HG03558 (cell line): Measurements from ENCODE around the gene KCNAB1.

Source experiments
- ATAC-seq: cut with Tn5 transposase; IDR thresholded peaks from one replicate; pipeline ENCODE4 v1.9.1; 2021; ENCODE audit warnings: moderate number of reproducible peaks; ENCODE audit not compliant: unreplicated experiment; ENCODE audit errors: extremely low read depth

KCNAB1 gene

GRCh38 chr3:156388497-156389448, 268.4 kb downstream of the KCNAB1 start:
- no peak for ATAC-seq

DNA sequence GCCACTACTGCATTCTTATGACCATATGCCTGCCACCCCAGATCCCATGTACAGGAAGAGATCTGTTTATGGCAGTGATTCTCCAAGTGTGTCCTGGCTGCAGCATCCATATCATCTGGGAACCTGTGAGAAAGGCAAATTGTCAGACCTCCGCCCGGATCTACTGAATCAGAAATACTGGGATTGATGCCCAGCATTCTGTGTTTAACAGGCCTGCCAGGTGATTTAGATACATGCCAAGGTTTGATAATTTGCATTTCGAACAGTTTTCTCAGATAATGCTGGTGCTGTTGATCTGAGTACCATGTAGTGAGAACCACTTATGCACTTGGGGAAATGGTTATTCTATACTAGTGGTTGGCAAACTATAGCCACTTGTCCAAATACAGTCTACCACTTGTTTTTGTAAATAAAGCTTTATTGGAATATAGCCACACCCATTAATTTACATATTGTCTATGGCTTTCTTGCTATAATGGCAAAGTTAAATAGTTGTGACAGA, 269.1 kb downstream of the KCNAB1 start:
- no peak for ATAC-seq

DNA sequence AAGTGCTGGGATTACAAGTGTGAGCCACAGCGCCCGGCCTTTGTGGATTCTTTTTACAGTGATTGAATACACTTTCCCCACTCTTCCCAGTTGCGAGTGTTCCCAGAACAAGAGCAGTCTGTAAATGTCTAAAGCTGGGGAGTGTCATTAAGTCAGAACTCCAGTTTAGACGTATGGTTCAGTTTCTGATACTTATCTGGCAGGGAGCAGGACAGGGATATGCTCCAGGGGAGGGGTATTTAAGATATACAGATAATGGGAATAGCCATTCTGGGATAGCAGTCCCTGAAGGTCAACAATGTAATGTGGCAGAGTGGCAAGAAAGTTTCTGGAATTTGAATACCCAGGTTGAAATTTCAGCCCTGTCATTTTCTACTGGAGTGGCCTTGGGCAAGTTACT, 270.5 kb downstream of the KCNAB1 start:
- no peak for ATAC-seq

GRCh38 chr3:156395961-156396710, 275.8 kb downstream of the KCNAB1 start:
- ATAC-seq, result no peak

- ATAC-seq, result no peak
Observed at GRCh38 chr3:156396851-156397250, 276.5 kb downstream of the KCNAB1 start.

DNA sequence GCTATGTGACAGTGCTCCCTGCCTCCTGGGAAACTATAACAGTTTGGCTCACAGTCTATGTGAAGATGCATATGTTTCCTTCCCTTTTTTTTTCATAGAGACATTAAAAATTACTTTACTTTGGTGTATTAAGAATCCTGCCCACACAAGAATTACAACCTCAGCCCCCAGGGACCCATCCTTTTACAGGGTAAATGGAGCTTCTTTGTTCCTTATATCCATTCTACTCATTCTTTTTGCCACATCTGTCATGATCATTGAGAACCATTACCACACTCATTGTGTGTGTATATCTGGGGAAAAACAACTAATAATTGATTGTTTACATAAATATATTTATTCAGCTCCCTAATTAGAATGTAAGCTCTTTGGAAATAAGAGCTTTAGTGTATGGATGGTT, 277.2 kb downstream of the KCNAB1 start:
- ATAC-seq, result no peak

DNA sequence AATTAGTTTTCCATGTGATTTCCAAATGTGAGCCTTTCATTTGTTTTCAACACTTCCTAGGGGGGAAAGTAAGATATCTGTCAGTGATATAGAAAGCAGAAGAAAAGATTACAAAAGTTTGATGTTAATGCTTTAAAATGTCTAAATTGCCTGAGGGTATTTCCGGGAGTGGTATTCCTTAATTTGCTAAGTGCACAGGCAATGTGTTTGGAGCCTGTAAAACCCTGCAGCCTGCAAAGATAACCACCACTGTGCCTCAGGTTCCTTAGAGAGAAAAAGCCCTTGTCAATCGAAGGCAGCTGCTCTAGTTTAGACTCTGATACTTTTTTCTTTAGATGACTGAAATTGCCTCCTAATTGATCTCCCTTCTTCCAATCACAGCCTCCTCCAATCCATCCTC, 279.7 kb downstream of the KCNAB1 start:
- ATAC-seq, result no peak

DNA sequence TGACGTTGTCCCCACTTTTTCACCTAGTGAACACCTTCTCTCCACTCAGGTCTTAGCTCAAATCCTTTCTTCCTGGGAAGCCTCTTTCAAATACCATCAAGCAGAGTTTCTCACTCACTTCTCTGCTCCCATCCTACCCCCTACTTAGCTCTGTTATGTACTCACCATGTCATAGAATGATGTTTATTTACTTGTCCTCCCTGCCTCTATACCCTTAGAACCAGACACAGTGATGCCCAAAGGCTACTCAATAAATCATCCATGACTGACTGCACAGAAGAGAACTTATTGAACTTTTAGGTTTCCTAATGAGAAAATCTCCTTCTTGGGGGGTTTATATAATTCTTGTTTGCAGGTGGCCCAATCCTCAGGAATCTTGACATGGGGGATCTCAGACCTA, 280.4 kb downstream of the KCNAB1 start:
- ATAC-seq, result no peak

DNA sequence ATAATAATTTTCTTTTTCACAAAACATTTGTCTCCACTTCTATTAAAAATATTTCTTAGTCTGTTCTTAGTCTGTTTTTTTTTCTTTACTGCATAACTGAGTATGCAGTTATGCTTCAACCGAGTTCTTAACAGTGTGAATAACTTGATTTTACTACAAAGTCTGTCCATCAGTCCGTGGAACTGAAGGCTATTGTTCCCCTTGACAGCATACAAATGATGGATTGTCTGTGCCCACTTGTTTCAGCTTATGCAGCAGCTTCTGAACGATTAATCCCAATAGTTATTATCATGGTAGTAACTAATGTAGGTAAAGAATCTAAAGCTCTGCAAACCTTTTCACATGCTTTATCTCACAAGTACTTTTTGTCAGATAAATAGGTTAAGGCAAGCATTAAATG, 283.8 kb downstream of the KCNAB1 start:
- no peak for ATAC-seq

- no peak for ATAC-seq
Observed at GRCh38 chr3:156406393-156406792, 286.0 kb downstream of the KCNAB1 start.

DNA sequence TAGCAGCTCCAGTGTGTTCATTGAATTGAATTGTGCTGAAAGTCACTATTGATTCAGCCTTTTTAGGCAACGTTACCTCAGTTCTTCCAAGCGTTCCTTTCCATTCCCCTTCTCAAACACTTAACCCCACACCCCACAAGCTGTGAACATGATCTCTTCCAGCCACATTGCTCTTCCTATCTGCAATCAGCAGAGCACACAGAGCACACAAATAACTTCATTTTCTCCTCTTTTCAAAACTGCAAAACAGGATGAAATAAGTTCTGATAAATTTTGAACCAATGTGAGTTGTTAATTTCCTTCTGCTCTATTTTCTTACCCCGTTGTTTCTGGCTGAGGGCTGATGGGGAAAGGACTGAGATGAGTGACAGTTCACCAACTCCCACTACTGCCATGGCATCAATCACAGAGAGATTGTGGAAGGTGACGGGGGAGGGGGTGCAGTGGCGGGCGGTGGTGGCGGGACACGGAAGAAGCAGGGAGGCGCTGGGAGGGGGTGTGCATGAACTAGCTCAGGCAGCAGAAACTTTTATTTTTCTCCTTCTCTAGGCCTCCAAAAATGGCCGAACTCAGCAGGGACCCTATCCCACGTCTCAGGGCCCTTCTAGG, 287.3 kb downstream of the KCNAB1 start:
- ATAC-seq, result no peak

GRCh38 chr3:156409694-156410093, 289.3 kb downstream of the KCNAB1 start:
- ATAC-seq, result no peak

GRCh38 chr3:156412600-156412999, 292.2 kb downstream of the KCNAB1 start:
- no peak for ATAC-seq

DNA sequence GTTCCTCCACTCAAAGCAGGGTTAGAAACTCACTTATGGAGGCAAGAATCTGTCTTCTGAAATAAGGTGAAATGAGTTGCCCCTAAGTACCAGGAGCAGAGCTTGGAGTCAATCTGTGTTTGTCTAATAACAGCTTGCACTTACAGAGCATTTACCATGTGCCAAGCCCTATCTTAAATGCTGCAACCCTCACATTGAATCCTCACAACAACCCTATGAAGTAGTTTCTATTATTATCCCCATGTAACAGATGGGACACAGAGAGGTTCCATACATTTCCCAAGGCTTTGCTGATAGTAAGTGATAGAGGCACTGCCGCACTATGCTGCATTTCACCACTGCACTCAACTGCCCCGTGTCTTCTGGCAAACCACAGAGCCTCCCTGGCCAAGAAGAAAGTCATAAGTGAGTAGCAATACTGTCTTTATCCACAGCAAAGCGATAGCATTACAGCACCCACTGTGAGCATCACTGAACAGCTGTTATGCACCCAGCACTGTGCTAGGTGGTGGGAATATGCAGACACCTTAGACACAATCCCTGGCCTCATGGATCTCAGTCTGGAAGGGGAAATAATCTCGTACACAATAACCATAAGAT, 293.0 kb downstream of the KCNAB1 start:
- ATAC-seq, result no peak

DNA sequence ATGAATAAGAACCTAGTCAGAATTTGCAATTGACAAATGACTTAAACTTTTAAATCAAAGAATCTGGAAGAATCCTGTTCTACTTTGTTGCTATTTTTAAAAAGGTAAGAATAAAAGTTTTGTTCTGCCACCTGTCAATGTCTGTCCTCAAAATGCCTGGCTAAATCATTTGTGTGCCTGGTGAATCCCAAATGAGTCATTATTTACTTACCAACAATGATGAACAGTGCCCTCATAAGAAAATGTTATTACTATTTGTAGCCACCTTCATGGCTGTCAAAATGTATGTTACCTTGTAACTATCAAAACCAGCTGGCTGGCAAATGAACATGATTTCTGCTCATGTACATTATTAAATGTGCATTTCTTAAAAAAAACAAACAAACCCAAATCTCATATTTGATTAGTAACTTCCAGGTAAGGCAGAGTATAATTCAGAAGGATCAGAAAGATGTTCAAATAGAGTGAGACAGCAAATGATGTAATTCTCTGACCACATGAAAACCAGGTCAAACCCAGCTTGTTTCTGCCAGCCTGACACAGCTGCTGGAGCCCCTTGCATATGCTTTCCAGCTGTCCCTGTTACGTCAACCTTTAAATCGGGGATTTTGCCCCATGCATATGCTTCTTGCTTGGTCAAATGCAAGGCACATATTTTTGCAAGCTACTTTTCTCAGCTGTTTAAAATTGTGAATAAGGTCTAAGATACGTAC, 296.6 kb downstream of the KCNAB1 start:
- ATAC-seq, result no peak

- ATAC-seq, result no peak
Observed at GRCh38 chr3:156417559-156418132, 297.3 kb downstream of the KCNAB1 start.

- ATAC-seq, result no peak
Observed at GRCh38 chr3:156418428-156418827, 298.1 kb downstream of the KCNAB1 start.

DNA sequence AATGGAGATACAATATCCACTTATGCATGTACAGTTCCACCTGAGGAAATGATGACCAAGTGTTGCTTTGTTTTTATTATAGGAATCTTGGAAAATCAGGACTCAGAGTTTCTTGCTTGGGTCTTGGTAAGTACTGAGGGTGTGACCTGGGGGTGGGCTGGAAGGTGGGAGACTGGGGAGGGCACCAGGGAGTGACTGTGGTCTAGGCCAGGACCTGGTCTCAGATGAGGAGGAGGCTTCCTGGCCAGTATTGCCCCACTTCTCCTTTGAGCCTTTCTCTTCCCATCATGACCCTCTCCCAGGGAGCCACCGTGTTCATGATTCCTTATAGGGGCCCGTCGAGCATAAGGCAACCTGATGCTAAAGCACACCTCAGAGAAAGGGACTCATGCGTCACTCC, 301.2 kb downstream of the KCNAB1 start:
- ATAC-seq, result no peak

- no peak for ATAC-seq
Observed at GRCh38 chr3:156424758-156425157, 304.4 kb downstream of the KCNAB1 start.
